Umbilical cord (tissue), 2 donors: Measurements from ENCODE around the gene HLA-F. TPM values are rescaled to one million over a fixed set of nuclear protein-coding genes. Genes with fewer than 3 reads are reported as not detected.
A peak's percentile ranks its signal among the peaks of the same experiment; 100 is the strongest.

ENCODE experiments used
- DNase-seq: peaks from one replicate; pipeline ENCODE4 v3.0.0-alpha.2; 2015; ENCODE audit warnings: low spot score
- total RNA-seq: library from RNA; depleted of rRNA; stranded (reverse); fragments of >200 nt; gene quantifications from one replicate; pipeline ENCODE4 v1.2.3, GENCODE V29; 2014; ENCODE audit warnings: low replicate concordance; ENCODE audit not compliant: insufficient read depth

Gene HLA-F
- total RNA-seq, 1 donor from 2014 or later = 34.2 TPM

DNA sequence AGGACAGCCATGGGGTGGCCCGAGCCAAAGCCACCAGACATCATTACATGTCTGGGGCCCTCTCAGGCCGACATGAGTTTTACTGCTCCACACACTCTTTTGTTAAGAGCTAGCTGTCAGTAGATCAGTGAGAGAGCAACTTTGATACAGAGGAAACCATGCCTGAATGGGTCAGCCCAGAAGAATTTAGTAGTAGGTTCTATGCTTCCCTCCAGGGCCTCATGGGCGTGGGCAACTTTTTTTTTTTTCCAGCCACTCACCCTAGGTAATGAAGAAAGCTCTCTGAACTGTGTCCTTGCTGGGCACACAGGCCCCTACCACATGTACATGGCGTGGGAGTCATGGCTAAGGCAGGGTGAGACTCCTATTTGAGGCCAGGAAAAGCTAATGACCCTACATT lies 38.8 kb downstream of the HLA-F start:
- no peak for DNase-seq

DNA sequence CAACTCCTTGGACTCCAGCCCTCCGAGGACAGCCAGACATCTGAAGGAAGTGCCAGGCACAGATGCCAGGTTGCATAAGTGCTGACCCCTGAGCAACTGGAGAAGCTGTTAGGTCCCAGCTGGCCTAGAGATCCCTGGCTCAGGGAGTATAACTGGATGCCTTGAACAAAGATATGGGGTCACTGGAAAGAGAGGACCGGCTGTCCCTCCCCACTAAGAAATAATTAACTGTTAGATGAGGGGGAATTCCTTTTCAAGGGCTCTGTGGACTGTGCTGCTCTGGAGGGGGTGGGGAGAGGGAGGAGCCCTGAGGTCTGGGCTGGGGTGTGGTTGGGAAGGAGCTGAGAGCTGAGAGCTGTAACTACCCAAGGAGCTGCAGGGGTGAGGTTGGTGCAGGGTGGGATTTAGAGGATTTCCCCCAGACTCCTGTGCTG lies 39.6 kb downstream of the HLA-F start:
- no peak for DNase-seq

DNA sequence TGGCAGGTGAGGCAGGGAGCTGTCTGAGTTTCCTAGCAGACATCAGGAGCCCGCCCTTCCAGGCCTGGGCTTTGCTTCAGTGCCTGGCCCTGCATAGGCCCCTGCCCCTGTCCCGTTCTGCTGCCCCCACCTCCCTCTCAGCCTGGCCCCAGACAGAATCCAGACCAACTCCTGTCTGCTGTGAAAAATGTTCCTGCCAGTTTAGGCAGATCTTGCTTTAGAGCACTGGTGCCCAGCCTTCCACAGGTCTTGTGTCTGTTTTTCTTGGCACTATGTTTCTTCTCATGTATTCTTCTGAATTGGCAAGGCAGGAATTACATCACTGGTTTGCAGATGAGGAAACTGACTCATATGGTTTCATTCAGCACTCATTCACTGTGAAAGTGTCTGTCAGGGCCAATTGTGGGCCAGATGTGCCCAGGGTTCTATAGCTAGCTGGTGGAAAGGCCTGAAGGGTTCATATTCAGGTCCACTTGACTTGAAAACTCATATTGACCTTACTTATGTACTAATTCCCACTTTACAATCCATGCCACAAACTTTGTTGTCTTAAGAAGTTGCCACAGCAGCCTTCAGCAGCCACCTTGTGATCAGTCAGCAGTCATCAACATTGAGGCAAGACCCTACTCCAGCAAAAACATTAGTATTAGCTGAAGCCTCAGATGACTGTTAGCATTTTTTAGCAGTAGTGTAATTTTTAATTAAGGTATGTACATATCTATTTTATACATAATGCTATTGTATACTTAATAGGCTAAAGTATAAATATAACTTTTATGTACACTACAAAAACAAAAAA lies 40.5 kb downstream of the HLA-F start:
- DNase-seq = peak; percentile 50

DNA sequence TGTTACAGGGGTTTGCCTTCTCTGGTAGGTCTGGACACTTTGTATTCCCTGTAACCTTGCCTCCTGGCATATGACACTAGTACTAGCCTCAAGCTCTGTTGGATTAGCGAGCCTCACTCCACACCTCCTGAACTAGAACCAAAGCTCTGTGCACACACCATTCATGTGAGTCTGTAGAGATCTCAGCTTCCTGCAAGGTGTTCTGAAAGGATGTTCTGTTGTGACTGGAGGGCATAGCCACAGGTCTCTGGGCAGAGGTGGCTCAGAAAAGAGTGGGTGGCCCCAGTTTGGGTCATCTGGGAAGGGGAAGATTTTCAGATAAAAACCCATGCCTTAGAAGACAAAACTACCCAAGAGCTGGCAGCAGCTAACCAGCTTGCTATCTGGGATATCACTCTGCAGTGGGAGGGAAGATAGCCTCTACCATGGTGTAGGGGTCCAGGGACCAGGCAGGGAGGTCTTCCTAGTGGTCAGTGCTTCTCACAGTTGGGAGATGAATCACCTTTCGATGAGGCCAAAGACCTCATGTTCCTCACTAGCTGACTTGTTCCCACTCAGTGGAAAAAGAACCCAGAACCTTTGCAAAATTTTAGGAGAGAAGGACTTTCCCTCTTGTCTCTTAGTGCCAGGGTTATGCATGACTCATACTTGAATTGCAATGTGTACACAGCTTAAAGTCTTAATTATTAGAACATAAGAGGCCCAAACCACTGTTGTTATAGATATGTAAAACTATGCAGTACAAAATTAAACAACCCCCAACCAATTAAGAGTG lies 41.4 kb downstream of the HLA-F start:
- no peak for DNase-seq

DNA sequence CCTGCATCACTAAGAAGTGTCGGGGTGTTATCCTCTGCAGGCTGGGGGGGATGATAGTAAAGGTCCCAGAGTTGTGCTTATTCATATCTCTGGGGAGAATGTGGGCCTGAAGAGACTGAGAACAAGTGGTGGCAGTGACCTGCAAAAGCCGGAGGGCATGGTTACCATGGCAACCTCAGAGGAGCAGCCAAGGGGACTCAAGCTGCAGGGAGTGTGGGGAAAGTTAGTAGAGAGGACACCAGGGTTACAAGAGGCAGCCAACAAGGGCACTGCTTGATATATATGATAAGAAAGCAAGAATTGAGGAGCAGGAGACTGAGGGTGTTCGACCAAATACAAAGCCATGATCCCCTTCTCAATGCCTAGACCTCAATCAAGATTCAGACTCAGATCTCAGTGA lies 46.1 kb downstream of the HLA-F start:
- DNase-seq = no peak

DNA sequence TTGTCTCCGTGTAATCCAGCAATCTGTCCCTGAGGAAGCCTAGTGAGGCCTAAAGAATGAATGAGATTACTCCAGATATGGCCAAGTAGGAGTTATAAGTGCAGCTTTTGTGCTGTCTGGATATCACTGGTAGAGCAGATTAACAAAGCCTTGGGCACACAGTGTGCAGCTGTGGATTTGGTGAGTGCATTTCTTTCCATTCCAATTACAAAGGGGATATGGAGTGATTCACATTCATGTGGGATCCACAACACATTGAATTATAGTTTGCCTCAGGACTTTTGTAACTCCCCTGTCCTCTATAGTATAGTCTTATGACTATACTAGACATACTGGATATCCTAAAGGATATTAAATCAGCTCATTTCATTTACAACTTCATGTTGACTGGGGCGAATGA lies 47.1 kb downstream of the HLA-F start:
- DNase-seq = no peak

DNA sequence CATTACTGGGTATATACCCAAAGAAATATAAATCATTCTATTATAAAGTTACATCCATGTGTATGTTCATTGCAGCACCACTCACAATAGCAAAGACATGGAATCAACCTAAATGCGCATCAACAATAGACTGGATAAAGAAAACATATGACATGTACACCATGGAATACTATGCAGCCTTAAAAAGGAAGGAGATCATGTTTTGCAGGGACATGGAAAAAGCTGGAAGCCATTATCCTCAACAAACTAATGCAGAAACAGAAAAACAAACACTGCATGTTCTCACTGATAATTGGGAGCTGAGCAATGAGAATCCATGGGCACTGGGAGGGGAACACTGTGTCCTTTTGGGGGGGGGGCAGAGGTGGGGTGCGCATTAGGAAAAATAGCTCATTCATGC lies 53.5 kb downstream of the HLA-F start:
- no peak for DNase-seq

Other genes with a start within 250 kb of the HLA-F start
- gene MAS1L, start 235.5 kb upstream of the HLA-F start, total RNA-seq = 1.4 TPM
- gene UBD, start 163.7 kb upstream of the HLA-F start, total RNA-seq = 1.9 TPM
- 0.48 TPM for gene OR2H2, start 138.3 kb upstream of the HLA-F start, total RNA-seq
- 32.0 TPM for gene GABBR1, start 90.3 kb upstream of the HLA-F start, total RNA-seq
- 2.9 TPM for gene MOG, start 66.3 kb upstream of the HLA-F start, total RNA-seq
- gene ZFP57, start 42.3 kb upstream of the HLA-F start, total RNA-seq = not detected
- gene HLA-G, start 104.4 kb downstream of the HLA-F start, total RNA-seq = not detected
- gene HLA-A, start 219.1 kb downstream of the HLA-F start, total RNA-seq = 206 TPM